NCI-H345 treated with DMSO at 0.1 percent for 48 hours (cell line): ENCODE measurements around the gene PDCD6IP.

ENCODE experiments used
- DNase-seq: peaks from one replicate; lab custom pipeline; 2025; ENCODE audit not compliant: unreplicated experiment; lab: John Stamatoyannopoulos, UW

Gene PDCD6IP

DNA sequence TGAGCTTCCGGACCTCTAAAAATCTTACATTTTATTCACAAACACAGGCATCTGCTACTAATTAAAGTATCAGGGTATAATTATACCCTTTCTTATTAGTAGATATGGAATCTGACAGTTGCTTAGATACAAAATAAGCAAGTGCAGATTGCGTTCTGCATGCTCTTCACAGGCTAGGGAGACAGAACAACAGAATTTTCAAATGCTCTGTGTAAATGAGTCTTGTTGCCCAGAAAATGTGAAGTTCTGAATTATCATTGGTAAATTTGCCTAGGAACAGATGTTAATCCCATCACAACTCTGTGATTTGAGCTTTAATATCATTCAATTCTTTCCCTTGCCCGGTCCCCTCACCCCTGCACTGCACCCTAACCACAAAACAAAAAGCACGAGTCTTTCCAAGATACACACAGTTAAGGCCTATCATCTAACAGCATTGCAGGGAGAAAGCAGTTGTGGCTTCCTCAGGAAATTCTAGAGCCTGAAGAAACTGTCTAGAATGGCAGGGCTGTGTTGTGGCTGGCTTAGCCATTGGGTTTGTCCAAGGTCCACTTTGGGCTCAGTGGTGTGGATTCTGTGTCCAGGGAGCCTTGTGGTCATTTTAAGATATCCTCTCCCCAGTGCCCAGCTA, 119.8 kb downstream of the PDCD6IP start:
- no peak for DNase-seq
